H1 (cell line): ENCODE results near the gene ABCA9. TPM values are rescaled to one million over a fixed set of nuclear protein-coding genes. Genes with fewer than 3 reads are reported as not detected.

Experiments used
- ATF3 ChIP-seq: IDR thresholded peaks from 2 replicates; pipeline ENCODE4 v1.6.1; 2011; ENCODE audit warnings: low read depth, mild to moderate bottlenecking, low read length; ENCODE audit not compliant: insufficient read depth
- BRCA1 ChIP-seq: IDR thresholded peaks from 2 replicates; pipeline ENCODE4 v1.6.1; 2012; ENCODE audit warnings: low read depth, low read length, improper control_type of control experiment
- CHD1 ChIP-seq: IDR thresholded peaks from 2 replicates; pipeline ENCODE4 v1.6.1; 2012; ENCODE audit warnings: low read depth, low read length, improper control_type of control experiment
- EGR1 ChIP-seq: IDR thresholded peaks from 2 replicates; pipeline ENCODE4 v1.6.1; 2011; ENCODE audit warnings: low read depth, low read length, borderline replicate concordance
- JUN ChIP-seq: IDR thresholded peaks from 2 replicates; pipeline ENCODE4 v1.6.1; 2011; ENCODE audit warnings: low read depth, mild to moderate bottlenecking, improper control_type of control experiment, low read length
- SAP30 ChIP-seq: fragments of 300-600 bp; sonication (generic); IDR thresholded peaks from 2 replicates; pipeline ENCODE4 v1.7.1; 2012; ENCODE audit warnings: low read length, moderate library complexity, mild to moderate bottlenecking, inconsistent platforms; ENCODE audit not compliant: insufficient read depth, insufficient replicate concordance
- SIRT6 ChIP-seq: IDR thresholded peaks from one replicate; pipeline ENCODE4 v1.7.1; 2012; ENCODE audit warnings: low read length, inconsistent platforms
- SIX5 ChIP-seq: IDR thresholded peaks from 2 replicates; pipeline ENCODE4 v1.6.1; 2011; ENCODE audit warnings: mild to moderate bottlenecking, low read depth, low read length
- SP4 ChIP-seq: IDR thresholded peaks from 2 replicates; pipeline ENCODE4 v1.6.1; 2012; ENCODE audit warnings: low read length, inconsistent platforms
- TBP ChIP-seq: IDR thresholded peaks from 2 replicates; pipeline ENCODE4 v1.6.1; 2011; ENCODE audit warnings: low read depth, low read length, improper control_type of control experiment
- polyA plus RNA-seq, 7 experiments: library from polyadenylated mRNA; depleted of rRNA in 3 of 7; stranded (reverse) in 5 of 7; unstranded in 2 of 7; fragments of >200 nt in 5 of 7; fragments of 200-250 nt in 2 of 7; gene quantifications; 1 replicate in 5 of 7; 2 replicates in 1 of 7; 4 replicates in 1 of 7; pipeline versions ENCODE4 v1.2.1 to v1.2.3, GENCODE V29; 2011 to 2013; ENCODE audit warnings: missing spikeins in 2 of 7, mixed read lengths in 2 of 7
- total RNA-seq: library from RNA; stranded (reverse); fragmentation: NEBNext Ultra II Directional; extraction: Animal tissue kit (Norgen Biotek cat#: 25700); gene quantifications from 2 replicates; pipeline ENCODE4 v1.2.1, GENCODE V29; 2021
- TF ChIP-seq, protein P1 (sequence below): fragments of 300-600 bp; sonication (generic); IDR thresholded peaks from 2 replicates; pipeline ENCODE4 v1.7.1; 2012; ENCODE audit warnings: low read length, moderate library complexity, mild to moderate bottlenecking, inconsistent platforms; ENCODE audit not compliant: insufficient replicate concordance

Gene ABCA9
- total and polyA plus RNA-seq, 2 of the 8 experiments (the other 6 are each of a cell fraction or from before 2014, with no cell fraction given) = not detected

GRCh38 chr17:68953340-68953997 is 107.3 kb downstream of the ABCA9 start (continued):
- TF ChIP-seq, protein P1, sequence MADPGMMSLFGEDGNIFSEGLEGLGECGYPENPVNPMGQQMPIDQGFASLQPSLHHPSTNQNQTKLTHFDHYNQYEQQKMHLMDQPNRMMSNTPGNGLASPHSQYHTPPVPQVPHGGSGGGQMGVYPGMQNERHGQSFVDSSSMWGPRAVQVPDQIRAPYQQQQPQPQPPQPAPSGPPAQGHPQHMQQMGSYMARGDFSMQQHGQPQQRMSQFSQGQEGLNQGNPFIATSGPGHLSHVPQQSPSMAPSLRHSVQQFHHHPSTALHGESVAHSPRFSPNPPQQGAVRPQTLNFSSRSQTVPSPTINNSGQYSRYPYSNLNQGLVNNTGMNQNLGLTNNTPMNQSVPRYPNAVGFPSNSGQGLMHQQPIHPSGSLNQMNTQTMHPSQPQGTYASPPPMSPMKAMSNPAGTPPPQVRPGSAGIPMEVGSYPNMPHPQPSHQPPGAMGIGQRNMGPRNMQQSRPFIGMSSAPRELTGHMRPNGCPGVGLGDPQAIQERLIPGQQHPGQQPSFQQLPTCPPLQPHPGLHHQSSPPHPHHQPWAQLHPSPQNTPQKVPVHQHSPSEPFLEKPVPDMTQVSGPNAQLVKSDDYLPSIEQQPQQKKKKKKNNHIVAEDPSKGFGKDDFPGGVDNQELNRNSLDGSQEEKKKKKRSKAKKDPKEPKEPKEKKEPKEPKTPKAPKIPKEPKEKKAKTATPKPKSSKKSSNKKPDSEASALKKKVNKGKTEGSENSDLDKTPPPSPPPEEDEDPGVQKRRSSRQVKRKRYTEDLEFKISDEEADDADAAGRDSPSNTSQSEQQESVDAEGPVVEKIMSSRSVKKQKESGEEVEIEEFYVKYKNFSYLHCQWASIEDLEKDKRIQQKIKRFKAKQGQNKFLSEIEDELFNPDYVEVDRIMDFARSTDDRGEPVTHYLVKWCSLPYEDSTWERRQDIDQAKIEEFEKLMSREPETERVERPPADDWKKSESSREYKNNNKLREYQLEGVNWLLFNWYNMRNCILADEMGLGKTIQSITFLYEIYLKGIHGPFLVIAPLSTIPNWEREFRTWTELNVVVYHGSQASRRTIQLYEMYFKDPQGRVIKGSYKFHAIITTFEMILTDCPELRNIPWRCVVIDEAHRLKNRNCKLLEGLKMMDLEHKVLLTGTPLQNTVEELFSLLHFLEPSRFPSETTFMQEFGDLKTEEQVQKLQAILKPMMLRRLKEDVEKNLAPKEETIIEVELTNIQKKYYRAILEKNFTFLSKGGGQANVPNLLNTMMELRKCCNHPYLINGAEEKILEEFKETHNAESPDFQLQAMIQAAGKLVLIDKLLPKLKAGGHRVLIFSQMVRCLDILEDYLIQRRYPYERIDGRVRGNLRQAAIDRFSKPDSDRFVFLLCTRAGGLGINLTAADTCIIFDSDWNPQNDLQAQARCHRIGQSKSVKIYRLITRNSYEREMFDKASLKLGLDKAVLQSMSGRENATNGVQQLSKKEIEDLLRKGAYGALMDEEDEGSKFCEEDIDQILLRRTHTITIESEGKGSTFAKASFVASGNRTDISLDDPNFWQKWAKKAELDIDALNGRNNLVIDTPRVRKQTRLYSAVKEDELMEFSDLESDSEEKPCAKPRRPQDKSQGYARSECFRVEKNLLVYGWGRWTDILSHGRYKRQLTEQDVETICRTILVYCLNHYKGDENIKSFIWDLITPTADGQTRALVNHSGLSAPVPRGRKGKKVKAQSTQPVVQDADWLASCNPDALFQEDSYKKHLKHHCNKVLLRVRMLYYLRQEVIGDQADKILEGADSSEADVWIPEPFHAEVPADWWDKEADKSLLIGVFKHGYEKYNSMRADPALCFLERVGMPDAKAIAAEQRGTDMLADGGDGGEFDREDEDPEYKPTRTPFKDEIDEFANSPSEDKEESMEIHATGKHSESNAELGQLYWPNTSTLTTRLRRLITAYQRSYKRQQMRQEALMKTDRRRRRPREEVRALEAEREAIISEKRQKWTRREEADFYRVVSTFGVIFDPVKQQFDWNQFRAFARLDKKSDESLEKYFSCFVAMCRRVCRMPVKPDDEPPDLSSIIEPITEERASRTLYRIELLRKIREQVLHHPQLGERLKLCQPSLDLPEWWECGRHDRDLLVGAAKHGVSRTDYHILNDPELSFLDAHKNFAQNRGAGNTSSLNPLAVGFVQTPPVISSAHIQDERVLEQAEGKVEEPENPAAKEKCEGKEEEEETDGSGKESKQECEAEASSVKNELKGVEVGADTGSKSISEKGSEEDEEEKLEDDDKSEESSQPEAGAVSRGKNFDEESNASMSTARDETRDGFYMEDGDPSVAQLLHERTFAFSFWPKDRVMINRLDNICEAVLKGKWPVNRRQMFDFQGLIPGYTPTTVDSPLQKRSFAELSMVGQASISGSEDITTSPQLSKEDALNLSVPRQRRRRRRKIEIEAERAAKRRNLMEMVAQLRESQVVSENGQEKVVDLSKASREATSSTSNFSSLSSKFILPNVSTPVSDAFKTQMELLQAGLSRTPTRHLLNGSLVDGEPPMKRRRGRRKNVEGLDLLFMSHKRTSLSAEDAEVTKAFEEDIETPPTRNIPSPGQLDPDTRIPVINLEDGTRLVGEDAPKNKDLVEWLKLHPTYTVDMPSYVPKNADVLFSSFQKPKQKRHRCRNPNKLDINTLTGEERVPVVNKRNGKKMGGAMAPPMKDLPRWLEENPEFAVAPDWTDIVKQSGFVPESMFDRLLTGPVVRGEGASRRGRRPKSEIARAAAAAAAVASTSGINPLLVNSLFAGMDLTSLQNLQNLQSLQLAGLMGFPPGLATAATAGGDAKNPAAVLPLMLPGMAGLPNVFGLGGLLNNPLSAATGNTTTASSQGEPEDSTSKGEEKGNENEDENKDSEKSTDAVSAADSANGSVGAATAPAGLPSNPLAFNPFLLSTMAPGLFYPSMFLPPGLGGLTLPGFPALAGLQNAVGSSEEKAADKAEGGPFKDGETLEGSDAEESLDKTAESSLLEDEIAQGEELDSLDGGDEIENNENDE = no peak
- TF ChIP-seq BRCA1 (no peak), SP4 (no peak), CHD1 (no peak), TBP (no peak), SIRT6 (no peak), EGR1 (no peak), SAP30 (no peak), ATF3 (no peak), JUN (no peak), SIX5 (no peak)
